Heart right ventricle (tissue), 16 donors: ENCODE results near the gene OTOR. TPM values are rescaled to one million over a fixed set of nuclear protein-coding genes. Genes with fewer than 3 reads are reported as not detected.

ENCODE experiments used
- ATAC-seq, 8 donors: fragments of 200-7000 bp; cut with Tn5 transposase; one replicate each; pipeline ENCODE4 v1.9.1; 2020; ENCODE audit warnings: mild to moderate bottlenecking in 8 of 8, moderate library complexity in 8 of 8, moderate number of reproducible peaks in 1 of 8
- DNase-seq, 2 donors: peaks; one replicate each; pipeline ENCODE4 v3.0.0-alpha.2; 2020
- H3K27ac ChIP-seq, 10 donors: fragments of 200-600 bp; sonication (generic) in 2 of 10; one replicate each; pipeline versions ENCODE4 v1.5.0 to v1.8.0; 2020 to 2022; ENCODE audit warnings: mild to moderate bottlenecking in 3 of 10
- H3K27me3 ChIP-seq, 7 donors: fragments of 200-600 bp; one replicate each; pipeline ENCODE4 v1.8.0; 2021 to 2022; ENCODE audit warnings: mild to moderate bottlenecking in 2 of 7
- H3K36me3 ChIP-seq, 9 donors: fragments of 200-600 bp; sonication (generic) in 1 of 9; one replicate each; pipeline versions ENCODE4 v1.5.0 to v1.8.0; 2020 to 2022; ENCODE audit warnings: mild to moderate bottlenecking in 2 of 9
- H3K4me1 ChIP-seq, 9 donors: fragments of 200-600 bp; sonication (generic) in 1 of 9; one replicate each; pipeline versions ENCODE4 v1.5.0 to v1.8.0; 2020 to 2022; ENCODE audit warnings: mild to moderate bottlenecking in 4 of 9
- H3K4me3 ChIP-seq, 10 donors: fragments of 200-600 bp; sonication (generic) in 2 of 10; one replicate each; pipeline versions ENCODE4 v1.5.0 to v1.8.0; 2020 to 2022; ENCODE audit warnings: mild to moderate bottlenecking in 7 of 10, moderate library complexity in 2 of 10
- H3K9me3 ChIP-seq, 11 donors: fragments of 200-600 bp in 10 of 11; sonication (generic) in 2 of 11; one replicate each; pipeline versions ENCODE4 v1.5.0 to v1.8.0; 2013 to 2022; ENCODE audit warnings: mild to moderate bottlenecking in 2 of 11, control low read depth in 1 of 11, moderate library complexity in 1 of 11
- CTCF ChIP-seq, 9 donors: fragments of 200-600 bp; sonication (generic) in 2 of 9; IDR thresholded peaks; one replicate each; pipeline versions ENCODE4 v1.5.0 to v1.8.0; 2021 to 2022; ENCODE audit warnings: antibody characterized with exemption in 9 of 9, mild to moderate bottlenecking in 5 of 9, moderate library complexity in 1 of 9
- WGBS, 2 donors: extraction: QIAGEN DNeasy Blood & Tissue Kit; methylation state at CpG; one replicate each; pipeline ENCODE4 v1.1.7; 2013; ENCODE audit warnings: inconsistent platforms in 1 of 2; 5-methylcytosine and 5-hydroxymethylcytosine counted together
- intact Hi-C, 10 donors: fragments of 100-400 bp; cut with DNase I; formaldehyde crosslinking; loops; one replicate each; pipeline versions ENCODE4 v1.11.1 to v1.14.2; 2022
- polyA plus RNA-seq, 2 donors: library from polyadenylated mRNA; stranded (reverse); fragments of 200-250 nt; gene quantifications; one replicate each; pipeline ENCODE4 v1.2.3, GENCODE V29; 2013
- total RNA-seq, 10 donors: library from RNA; stranded (reverse); fragmentation: NEBNext Ultra II Directional in 3 of 10; extraction: Animal tissue kit (Norgen Biotek cat#: 25700) in 3 of 10; gene quantifications; one replicate each; pipeline versions ENCODE4 v1.2.1 to v1.2.4, GENCODE V29; 2021 to 2023
- donor health status: Arrhythmogenic right ventricular cardiomyopathy.
- donor health status: ischemic (EF 13 %, LVEDD 7.1; RV severe dilation, severe dysfunction).
- donor health status: healthy with polysubstance abuse.
- donor health status: DM: no; HTN: yes; CAD: no.
- donor health status: DM: no; HTN: no; CAD: no.
- donor health status: ischemic (EF 25% LVEDD 6.9; RV normal size, moderate dysfunction).
- donor health status: ischemic (EF 25% LVEDD 5.7; RV mildly dilated, moderate dysfunction).
- donor health status: healthy.
- donor health status: DM: yes; HTN: yes; CAD: no.
- donor health status: Ischemic cardiomyopathy.
- donor health status: ischemic (EF 35%, LVEDD 5.7; RV mildly dilated, moderate dysfunction).
- donor health status: nonischemic (EF 11% LVEDD 7.7; RV severe dilation, severe dysfunction).
- donor health status: DM: yes; HTN: yes; CAD: no.
- donor health status: PGD.
- donor health status: ischemic (EF 29% LVEDD 5.4; RV normal size, mild dysfunction).
- donor health status: nonischemic (EF 23%, LVEDD 6.1; RV moderate dilation, normal function).

Gene OTOR
- total and polyA plus RNA-seq, 12 donors: not detected

GRCh38 chr20:16714751-16715150 is 33.4 kb upstream of the OTOR start:
- TF ChIP-seq CTCF (IDR thresholded peaks at IDR 0.05): no peak
- Histone ChIP-seq H3K27ac (no peak overlapping the region), H3K36me3 (no peaks in the 10 kb centered on the region), H3K4me3 (no peak overlapping the region), H3K27me3 (peaks cover 0 to 13% (median 0%) of the 10 kb centered on the region in 7 donors), H3K4me1 (peaks cover 0 to 9% (median 0%) of the 10 kb centered on the region in 9 donors), H3K9me3 (no peaks in the 10 kb centered on the region)
- ATAC-seq (no peak), DNase-seq (no peak)
- intact Hi-C loops: loop anchor here in 1 of 10 donors (10.0 kb wide), 1 partner anchor 60 kb away; no protein-coding TSS in a partner anchor
- 47 to 55% methylated on average over 4 of the region's 4 CpGs for WGBS, 2 donors

GRCh38 chr20:16719421-16719820 is 28.7 kb upstream of the OTOR start:
- Histone ChIP-seq H3K27me3 (peaks cover 0 to 44% (median 18%) of the 10 kb centered on the region in 7 donors), H3K36me3 (no peaks in the 10 kb centered on the region), H3K9me3 (no peaks in the 10 kb centered on the region), H3K4me1 (peaks cover 0 to 3% (median 0%) of the 10 kb centered on the region in 9 donors), H3K27ac (no peak overlapping the region), H3K4me3 (no peak overlapping the region)
- no peak for TF ChIP-seq CTCF (IDR thresholded peaks at IDR 0.05)
- DNase-seq (no peak), ATAC-seq (no peak)
- intact Hi-C loops: loop anchor here in 1 of 10 donors (10.0 kb wide), 1 partner anchor 55 kb away; no protein-coding TSS in a partner anchor
- WGBS, 2 donors: 69 to 81% methylated on average over 1 of the region's 1 CpG

GRCh38 chr20:16729080-16729479 is 19.1 kb upstream of the OTOR start:
- no peaks in the 10 kb centered on the region for H3K9me3 ChIP-seq
- DNase-seq (no peak), ATAC-seq (no peak)
- no peak for TF ChIP-seq CTCF (IDR thresholded peaks at IDR 0.05)
- intact Hi-C loops: loop anchor here in 1 of 10 donors (10.0 kb wide), 1 partner anchor 64 kb away; no protein-coding TSS in a partner anchor
- H3K4me3 ChIP-seq: peak overlapping the region; percentile 75 to 97 (median 92)
- 94 to 95% methylated on average over 1 of the region's 1 CpG for WGBS, 2 donors
- peak overlapping the region in 6 of 10 donors; percentile 54 to 95 (median 85) for H3K27ac ChIP-seq
- H3K36me3 ChIP-seq: peaks cover 0 to 27% (median 5%) of the 10 kb centered on the region in 9 donors
- H3K27me3 ChIP-seq: peaks cover 0 to 46% (median 32%) of the 10 kb centered on the region in 7 donors
- H3K4me1 ChIP-seq: peaks cover 0 to 26% (median 14%) of the 10 kb centered on the region in 9 donors

- peaks cover 0 to 39% (median 24%) of the 10 kb centered on the region in 7 donors for H3K27me3 ChIP-seq
- peak within 1 kb of the TSS; percentile 24 to 95 (median 81) for H3K27ac ChIP-seq
- WGBS, 2 donors: 3 to 4% methylated on average over 57 of the region's 57 CpGs
- TF ChIP-seq CTCF (IDR thresholded peaks at IDR 0.05): peak in 2 of 9 donors; percentile 4 to 8
- peak; percentile 90 to 94 for DNase-seq
- H3K36me3 ChIP-seq: peaks cover 0 to 35% (median 12%) of the 10 kb centered on the region in 9 donors
- H3K9me3 ChIP-seq: no peaks in the 10 kb centered on the region
- ATAC-seq: peak; percentile 98 to 100 (median 99)
- peak within 1 kb of the TSS; percentile 75 to 97 (median 92) for H3K4me3 ChIP-seq
- peaks cover 0 to 26% (median 14%) of the 10 kb centered on the region in 9 donors for H3K4me1 ChIP-seq
- intact Hi-C loops: loop anchor here in 5 of 10 donors (5.0 to 10.0 kb wide), 5 partner anchors 65 to 215 kb away; partner anchors contain the start of gene KIF16B (in 3 of the 5)
These were observed 18.3 kb upstream of the OTOR start, which contains the start of gene SNRPB2 for GRCh38 chr20:16729565-16730460. Gene SNRPB2 (plus strand): TSS chr20:16730026. CDS start chr20:16731703, 1,677 bp downstream.
